ENCODE measurements around the gene STRADA.

GRCh38 chr17:63762161-63763078 is 20.8 kb upstream of the STRADA start:
- TF ChIP-seq GATA2 (IDR thresholded peaks at IDR 0.05; ENCODE audit: low read depth, low read length) (no peak), GATA3 (IDR thresholded peaks at IDR 0.05; ENCODE audit: low read depth, low read length) (no peak)

Data from SH-SY5Y (cell line).